ENCODE data around the gene MUL1. TPM values are rescaled to one million over a fixed set of nuclear protein-coding genes. Genes with fewer than 3 reads are reported as not detected.
"Not testable (repeated sequence)": the region's sequence is repeated elsewhere in the genome, so short reads cannot be mapped to it uniquely, and the experiment has no call there.

The MUL1 gene
- total RNA-seq, 1 experiment from 2014 or later, result 25.5 TPM

DNA sequence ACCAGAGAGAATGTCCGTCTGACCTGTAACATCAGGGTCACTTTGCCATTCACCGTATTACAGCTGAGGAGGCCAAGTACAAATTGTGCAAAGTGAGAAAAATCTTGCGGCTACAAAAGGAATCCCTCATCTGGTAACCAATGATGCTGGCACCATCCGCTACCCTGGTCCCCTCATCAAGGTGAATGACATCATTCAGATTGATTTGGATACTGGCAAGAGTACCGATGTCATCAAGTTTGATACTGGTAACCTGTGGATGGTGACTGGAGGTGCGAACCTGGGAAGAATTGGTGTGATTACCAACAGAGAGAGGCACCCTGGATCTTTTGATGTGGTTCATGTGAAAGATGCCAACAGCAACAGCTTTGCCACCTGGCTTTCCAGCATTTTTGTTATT, 18.3 kb upstream of the MUL1 start:
- in situ Hi-C loops (cut with HindIII; ENCODE audit: low pct_unique_long_range_greater_than_20kb, low sequenced_read_pairs), result no loop called here
- DNase-seq (ENCODE audit: low read depth, low spot score), result no peak

- peak; percentile 86 for DNase-seq (ENCODE audit: low read depth, low spot score)
- in situ Hi-C loops (cut with HindIII; ENCODE audit: low pct_unique_long_range_greater_than_20kb, low sequenced_read_pairs), result no loop called here
Observed at GRCh38 chr1:20521960-20522861, 14.3 kb upstream of the MUL1 start.

GRCh38 chr1:20519609-20520262, 11.8 kb upstream of the MUL1 start:
- DNase-seq (ENCODE audit: low read depth, low spot score); in situ Hi-C loops (cut with HindIII; ENCODE audit: low pct_unique_long_range_greater_than_20kb, low sequenced_read_pairs): not testable (repeated sequence)

DNA sequence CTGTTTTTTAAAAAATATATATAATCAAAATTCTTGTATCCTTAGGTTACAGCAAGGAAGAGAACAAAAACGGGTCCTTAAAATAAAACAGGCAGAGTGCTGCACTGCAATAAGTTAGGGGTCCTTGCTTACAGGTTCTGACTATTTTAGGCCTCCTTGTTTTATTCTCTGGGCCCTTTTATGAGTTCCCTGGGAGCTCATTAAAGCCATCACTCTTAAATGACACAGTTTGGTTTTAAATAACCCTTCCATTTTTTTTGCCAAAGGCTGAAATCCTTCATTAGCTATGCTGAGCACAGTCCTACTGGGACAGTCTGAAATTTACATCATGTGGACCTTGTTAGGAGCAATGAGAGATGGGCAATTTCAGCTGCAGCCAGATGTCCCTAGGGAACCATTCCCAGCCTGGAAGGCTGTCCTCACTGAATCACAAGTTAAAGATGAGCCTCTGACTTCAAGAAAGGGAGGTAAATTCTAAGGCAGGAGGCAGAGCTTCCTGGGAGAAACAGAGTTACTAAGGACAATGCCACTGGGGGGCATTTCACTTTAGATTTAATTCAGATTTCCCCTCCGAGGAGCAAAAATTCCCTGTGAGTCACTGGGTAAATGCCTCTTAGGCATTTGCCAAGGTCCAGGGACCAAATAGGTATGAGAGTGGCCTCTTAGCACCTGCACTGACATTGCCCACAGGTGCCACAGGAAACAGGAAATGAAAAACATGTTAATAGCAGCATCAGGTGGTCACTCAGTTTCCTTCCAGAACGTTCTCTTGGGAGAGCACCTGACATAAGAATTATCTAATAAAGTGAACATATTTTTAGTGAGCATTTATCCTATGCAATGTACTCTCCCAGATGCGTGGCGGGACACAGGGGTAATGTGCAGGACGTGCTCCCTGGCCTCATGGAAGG, 3.8 kb upstream of the MUL1 start:
- in situ Hi-C loops (cut with HindIII; ENCODE audit: low pct_unique_long_range_greater_than_20kb, low sequenced_read_pairs), result no loop called here
- DNase-seq (ENCODE audit: low read depth, low spot score), result peak; percentile 8

DNA sequence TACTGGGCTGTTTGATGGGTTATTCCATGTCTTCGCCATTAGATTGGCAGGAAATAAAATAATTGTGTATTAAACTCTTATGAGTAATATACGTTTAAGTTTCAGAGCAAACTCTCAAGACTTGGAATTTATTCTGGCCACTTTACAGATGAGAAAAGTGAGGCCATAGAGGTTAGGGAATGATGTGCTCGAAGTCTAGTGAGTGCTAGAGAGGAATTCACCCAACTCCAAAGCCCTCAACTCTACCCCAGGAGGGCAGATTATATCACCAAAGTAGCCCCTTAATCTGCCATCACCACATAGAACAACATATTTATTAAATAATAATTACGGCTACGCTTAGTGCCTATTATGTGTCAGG, 440 bp upstream of the MUL1 start:
- in situ Hi-C loops (cut with HindIII; ENCODE audit: low pct_unique_long_range_greater_than_20kb, low sequenced_read_pairs), result no loop called here
- no peak for DNase-seq (ENCODE audit: low read depth, low spot score)

DNA sequence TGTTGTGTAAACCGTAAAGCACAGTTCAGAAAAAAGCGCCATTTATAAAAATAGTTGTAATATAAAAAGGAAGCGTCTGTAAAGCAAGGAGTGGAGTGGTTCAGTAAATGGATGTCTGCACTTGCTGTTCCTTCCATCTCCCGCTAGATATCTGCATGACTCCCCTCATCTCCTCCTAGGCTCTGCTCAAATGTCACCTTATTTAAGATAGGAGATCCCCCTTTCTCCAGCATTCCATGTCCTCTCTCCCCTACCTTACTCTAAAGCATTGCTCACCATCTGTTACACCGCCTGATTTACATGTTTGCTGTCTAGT, 745 bp downstream of the MUL1 start:
- no peak for DNase-seq (ENCODE audit: low read depth, low spot score)
- in situ Hi-C loops (cut with HindIII; ENCODE audit: low pct_unique_long_range_greater_than_20kb, low sequenced_read_pairs), result no loop called here

- in situ Hi-C loops (cut with HindIII; ENCODE audit: low pct_unique_long_range_greater_than_20kb, low sequenced_read_pairs), result no loop called here
Observed at GRCh38 chr1:20505488-20505887, 2.5 kb downstream of the MUL1 start.

DNA sequence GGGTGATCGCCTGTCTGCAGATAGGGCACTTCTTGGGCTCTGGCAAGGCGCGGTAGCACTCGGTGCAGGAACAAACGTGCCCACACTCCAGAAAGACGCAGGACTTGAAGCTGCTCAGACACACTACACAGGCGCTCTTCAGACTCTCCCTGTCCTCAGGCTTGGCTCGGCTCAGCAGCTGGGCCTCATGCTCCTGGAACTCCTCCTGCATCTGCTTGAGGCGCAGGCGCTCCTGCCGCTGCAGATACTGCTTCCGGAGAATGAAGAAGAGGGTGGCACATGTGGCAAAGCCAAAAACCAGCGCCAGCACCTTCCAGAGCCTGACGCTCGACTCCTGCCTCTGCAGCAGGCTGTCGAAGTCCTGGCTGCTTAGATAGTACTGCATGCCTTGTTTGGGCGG, 7.2 kb downstream of the MUL1 start:
- in situ Hi-C loops (cut with HindIII; ENCODE audit: low pct_unique_long_range_greater_than_20kb, low sequenced_read_pairs), result no loop called here
- DNase-seq (ENCODE audit: low read depth, low spot score), result no peak

More at GRCh38 chr1:20505488-20505887, 2.5 kb downstream of the MUL1 start:
- no peak for DNase-seq (ENCODE audit: low read depth, low spot score)

DNA sequence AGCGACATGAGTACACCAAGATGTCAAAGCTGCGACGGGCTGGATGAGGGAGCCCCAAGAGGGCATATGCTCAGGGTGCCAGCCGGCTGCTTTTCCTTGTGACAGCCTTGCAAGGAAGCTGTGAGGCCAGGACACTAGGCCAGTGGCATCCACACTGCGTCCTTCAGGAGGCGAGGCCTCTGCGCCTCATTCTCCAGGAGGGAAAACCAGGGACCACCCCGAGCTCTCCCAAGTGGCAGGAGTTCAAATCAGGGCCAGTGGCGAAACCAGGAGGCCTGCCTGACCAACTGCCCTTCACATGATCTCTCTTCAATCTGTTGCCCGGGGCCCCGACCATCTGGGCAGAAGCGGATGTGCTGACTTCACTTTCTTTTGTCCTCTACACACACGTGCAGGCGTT, 8.2 kb downstream of the MUL1 start:
- in situ Hi-C loops (cut with HindIII; ENCODE audit: low pct_unique_long_range_greater_than_20kb, low sequenced_read_pairs), result no loop called here
- DNase-seq (ENCODE audit: low read depth, low spot score), result no peak

GRCh38 chr1:20499105-20499504, 8.8 kb downstream of the MUL1 start:
- no peak for DNase-seq (ENCODE audit: low read depth, low spot score)
- in situ Hi-C loops (cut with HindIII; ENCODE audit: low pct_unique_long_range_greater_than_20kb, low sequenced_read_pairs), result no loop called here

DNA sequence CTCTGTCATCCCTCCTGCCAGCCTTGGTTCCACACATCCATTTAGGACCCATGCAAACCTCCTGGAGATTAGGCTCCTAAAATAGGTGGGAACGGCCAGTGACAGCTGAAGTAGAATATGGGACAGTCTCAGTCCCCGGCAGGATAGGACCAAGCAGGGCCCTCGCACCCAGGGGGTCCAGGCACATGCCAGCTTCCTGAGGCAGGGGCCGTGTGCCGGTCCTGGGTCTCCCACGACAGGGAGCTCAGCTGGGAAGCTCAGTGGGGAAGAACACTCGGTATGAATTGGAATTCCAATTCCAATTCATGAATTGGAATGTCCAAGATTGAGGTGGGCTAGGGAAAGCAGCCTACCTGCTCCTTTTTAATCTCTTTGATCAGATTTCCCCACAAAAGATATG, 9.8 kb downstream of the MUL1 start:
- in situ Hi-C loops (cut with HindIII; ENCODE audit: low pct_unique_long_range_greater_than_20kb, low sequenced_read_pairs), result no loop called here
- no peak for DNase-seq (ENCODE audit: low read depth, low spot score)

- in situ Hi-C loops (cut with HindIII; ENCODE audit: low pct_unique_long_range_greater_than_20kb, low sequenced_read_pairs), result no loop called here
- no peak for DNase-seq (ENCODE audit: low read depth, low spot score)
Observed at GRCh38 chr1:20497506-20497905, 10.4 kb downstream of the MUL1 start.

DNA sequence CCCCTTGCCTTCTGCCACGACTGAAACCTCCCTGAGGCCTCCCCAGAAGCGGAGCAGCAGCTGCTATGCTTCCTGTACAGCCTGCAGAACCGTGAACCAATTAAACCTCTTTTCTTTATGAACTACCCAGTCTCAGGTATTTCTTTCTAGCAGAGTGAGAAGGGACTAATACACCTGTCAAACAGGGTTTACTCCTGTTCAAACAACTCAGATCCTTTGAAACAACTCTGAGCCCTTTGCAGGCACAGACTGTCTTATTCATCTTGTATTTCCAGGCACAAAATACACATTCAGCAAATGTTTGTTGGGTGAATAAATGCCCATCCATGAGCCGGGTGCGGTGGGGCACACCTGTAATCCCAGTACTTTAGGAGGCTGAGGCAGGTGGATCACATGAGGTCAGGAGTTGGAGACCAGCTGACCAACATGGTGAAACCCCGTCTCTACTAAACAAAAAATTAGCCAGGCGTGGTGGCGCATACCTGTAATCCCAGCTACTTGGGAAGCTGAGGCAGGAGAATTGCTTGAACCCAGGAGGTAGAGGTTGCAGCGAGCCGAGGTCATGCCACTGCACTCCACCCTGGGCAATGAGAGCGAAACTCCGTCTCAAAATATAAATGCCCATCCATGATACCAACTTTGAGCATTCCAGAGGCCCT, 11.1 kb downstream of the MUL1 start:
- in situ Hi-C loops (cut with HindIII; ENCODE audit: low pct_unique_long_range_greater_than_20kb, low sequenced_read_pairs); DNase-seq (ENCODE audit: low read depth, low spot score): not testable (repeated sequence)

GRCh38 chr1:20496241-20496661, 11.7 kb downstream of the MUL1 start:
- in situ Hi-C loops (cut with HindIII; ENCODE audit: low pct_unique_long_range_greater_than_20kb, low sequenced_read_pairs), result no loop called here
- peak; percentile 16 for DNase-seq (ENCODE audit: low read depth, low spot score)

DNA sequence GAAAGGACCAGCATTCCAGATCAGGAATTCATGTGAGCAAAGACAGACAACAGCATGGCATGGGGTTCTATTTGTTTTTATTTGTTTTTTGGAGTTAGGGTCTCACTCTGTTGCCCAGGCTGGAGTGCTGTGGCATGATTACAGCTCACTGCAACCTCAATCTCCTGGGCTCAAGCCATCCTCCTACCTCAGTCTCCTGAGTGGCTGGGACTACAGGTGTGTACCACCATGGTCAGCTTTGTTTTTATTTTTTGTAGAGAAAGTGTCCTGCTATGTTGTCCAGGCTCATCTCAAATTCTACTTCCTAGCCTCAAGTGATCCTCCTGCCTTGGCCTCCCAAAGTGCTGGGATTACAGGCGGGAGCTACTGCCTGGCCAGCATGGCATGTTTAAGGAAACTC, 12.3 kb downstream of the MUL1 start:
- in situ Hi-C loops (cut with HindIII; ENCODE audit: low pct_unique_long_range_greater_than_20kb, low sequenced_read_pairs), result no loop called here
- DNase-seq (ENCODE audit: low read depth, low spot score), result no peak

GRCh38 chr1:20494609-20495311, 13.2 kb downstream of the MUL1 start:
- DNase-seq (ENCODE audit: low read depth, low spot score), result no peak
- in situ Hi-C loops (cut with HindIII; ENCODE audit: low pct_unique_long_range_greater_than_20kb, low sequenced_read_pairs), result no loop called here
